NCI-H510A (cell line): ENCODE data around the gene SELENOW.
A peak's percentile ranks its signal among the peaks of the same experiment; 100 is the strongest.
"Not testable (repeated sequence)": the region's sequence is repeated elsewhere in the genome, so short reads cannot be mapped to it uniquely, and the experiment has no call there.

Experiments
- DNase-seq: peaks from one replicate; lab custom pipeline; 2025; lab: John Stamatoyannopoulos, UW

SELENOW gene

DNA sequence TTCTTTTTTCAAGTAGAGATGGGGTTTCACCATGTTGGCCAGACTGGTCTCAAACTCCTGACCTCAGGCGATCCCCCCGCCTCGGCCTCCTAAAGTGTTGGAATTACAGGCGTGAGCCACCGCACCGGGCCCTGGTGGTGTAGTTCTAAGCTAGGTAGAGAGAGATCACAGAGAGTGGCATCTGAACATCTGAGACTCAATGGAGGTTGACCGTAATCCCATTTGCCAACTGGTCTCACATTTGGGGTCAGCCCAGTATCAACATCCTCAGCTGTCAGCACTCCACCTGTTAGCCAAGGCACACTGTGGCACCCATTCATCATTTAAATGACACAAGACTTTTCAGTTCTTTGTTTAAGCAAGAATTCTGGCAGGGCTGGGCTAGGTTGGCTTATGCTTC lies 8.1 kb downstream of the SELENOW start:
- DNase-seq, result no peak

DNA sequence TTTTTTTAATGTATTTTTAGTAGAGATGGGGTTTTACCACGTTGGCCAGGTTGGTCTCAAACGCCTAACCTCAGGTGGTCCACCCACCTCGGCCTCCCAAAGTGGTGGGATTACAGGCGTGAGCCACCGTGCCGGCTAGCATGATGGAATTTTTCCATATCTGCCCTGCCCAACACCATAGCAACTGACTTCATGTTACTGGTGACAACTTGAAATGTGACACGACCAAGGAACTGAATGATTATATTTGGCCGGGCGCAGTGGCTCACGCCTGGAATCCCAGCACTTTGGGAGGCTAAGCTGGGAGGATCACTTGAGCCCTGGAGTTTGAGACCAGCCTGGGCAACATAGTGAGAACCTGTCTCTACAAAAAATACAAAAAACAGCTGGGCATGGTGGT lies 8.8 kb downstream of the SELENOW start:
- not testable (repeated sequence) for DNase-seq

DNA sequence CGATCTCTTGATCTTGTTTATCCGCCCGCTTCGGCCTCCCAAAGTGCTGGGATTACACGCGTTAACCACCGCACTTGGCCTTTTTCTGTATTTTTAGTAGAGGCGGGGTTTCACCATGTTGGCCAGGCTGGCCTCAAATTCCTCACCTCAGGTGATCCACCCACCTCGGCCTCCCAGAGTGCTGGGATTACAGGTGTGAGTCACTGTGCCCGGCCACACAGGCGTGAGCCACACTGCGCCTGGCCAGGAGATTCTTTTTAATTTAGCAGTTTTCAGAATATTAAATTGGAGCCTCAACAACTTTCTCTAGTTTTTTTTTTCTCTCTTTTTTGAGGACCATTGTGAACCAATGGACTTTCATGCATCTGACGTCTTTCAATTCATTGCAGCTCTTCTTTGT lies 11.3 kb downstream of the SELENOW start:
- DNase-seq, result not testable (repeated sequence)

- peak; percentile 58 for DNase-seq
Observed at GRCh38 chr19:47790398-47790814, 11.9 kb downstream of the SELENOW start.

DNA sequence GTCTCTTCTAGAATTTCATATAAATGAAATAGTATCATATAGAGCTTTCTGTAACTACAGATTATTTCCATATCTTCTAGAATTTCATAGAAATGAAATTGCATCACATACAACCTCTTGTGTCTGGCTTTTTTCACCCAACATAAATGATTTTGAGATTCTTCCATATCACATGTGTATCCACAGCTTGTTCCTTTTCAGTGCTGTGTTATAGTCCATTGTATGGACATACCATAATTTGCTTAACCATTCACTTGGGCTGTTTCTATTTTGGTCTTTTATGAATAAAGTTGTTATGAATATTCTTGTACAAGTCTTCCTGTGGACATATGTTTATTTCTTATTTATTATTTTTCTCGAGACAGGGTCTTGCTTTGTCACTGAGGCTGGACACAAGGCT lies 14.1 kb downstream of the SELENOW start:
- no peak for DNase-seq

DNA sequence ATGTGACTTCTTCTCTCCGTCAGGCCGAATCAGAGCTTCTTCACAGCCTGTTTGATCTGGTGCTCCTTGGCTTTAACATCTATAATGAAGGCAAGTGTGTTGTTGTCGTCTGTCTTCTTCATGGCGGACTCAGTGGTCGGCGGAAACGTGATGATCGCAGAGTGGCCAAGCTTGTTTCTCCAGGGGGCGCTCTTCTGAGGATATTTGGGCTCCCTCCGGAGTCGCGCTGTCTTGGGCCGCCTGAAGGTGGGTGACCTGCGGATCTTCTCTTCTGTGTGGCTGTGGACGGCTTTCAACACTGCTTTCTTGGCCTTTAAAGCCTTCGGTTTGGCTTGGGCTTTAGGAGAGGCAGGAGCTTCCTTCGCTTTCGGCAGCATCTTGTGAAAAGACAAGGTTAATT lies 16.0 kb downstream of the SELENOW start:
- DNase-seq, result no peak

- no peak for DNase-seq
Observed at GRCh38 chr19:47796785-47797184, 18.3 kb downstream of the SELENOW start.

DNA sequence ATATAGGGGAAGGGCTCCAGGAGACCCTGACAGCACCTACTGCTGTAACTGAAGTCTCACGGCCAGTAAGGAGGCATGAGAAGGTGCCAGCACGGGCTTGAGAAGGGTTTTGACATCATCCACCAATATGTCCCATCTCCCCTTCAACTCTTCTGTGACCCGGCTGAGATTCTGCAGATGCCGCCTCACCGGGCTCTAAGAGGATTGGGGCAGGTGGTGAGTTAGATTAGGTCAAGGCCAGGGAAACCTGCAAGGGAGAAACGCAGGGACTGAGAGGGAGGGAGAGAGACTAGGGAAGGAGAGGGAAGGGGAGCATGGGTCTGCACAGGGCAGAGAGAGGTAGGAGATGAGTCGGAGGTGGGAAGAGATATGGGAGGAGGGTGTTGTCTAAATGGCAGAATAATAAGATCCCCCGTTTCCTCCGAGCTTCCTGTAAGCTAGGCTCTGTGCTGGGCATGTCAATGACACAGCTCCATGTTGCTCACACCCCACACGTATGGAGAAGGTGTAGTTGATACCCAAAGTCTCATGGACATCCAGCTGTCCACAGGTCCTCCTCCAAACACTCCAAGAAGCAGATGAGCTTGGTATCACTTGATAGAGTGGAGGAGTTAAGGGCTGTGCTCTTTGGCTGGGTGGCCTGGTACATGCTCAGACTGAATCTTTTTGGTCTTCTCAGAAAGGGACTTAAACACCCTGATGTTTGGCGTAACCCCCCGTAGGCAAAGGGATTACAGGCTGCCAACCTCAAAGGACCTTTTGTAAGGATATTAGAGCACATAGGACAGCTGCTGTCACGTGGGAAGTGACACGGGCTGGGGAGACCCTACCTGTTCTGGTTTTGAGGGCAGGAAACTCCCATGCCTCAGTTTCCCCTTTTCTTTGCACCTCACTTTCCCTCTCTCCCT lies 19.7 kb downstream of the SELENOW start:
- DNase-seq, result no peak

GRCh38 chr19:47798904-47799266 lies 20.4 kb downstream of the SELENOW start:
- DNase-seq, result no peak

DNA sequence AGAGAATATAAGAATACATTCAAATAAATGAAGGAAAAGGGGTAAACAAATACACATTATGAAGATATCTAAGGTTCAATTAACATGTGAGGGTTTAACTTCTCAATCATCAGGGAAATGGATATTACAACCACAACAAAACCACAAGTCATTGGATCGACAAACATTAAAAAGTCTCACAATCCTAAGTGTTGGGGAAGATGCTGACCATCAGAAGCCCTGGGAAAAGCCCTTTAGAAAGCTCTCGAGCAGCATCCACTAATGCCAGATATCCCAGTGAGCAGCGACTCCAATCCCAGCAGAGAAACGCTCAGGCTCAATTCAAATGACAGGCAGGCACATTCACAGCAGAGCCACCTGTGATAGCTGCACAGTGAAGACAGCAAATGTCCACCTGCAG lies 22.8 kb downstream of the SELENOW start:
- no peak for DNase-seq

- DNase-seq, result no peak
Observed at GRCh38 chr19:47802521-47803043, 24.1 kb downstream of the SELENOW start.

DNA sequence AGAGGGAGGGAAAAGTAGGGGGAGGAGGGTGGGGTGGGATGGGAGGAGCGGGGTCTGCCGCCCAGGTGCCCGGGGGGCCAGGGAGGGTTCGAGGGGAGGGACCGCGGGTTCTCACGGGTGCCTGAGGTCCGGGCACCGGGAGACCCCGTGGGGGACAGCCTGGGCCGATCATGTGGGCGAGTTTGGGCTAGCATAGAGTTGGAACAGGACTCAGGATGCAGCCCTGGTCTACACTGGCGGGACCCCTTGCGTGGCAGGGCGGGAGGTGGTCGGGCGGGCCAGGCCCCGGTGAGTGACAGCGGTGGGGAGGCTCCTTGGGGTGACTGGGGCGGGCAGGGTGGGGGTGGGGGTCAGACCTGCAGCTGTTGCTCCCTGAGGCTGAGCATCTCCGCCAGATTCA lies 24.6 kb downstream of the SELENOW start:
- DNase-seq, result not testable (repeated sequence)

DNA sequence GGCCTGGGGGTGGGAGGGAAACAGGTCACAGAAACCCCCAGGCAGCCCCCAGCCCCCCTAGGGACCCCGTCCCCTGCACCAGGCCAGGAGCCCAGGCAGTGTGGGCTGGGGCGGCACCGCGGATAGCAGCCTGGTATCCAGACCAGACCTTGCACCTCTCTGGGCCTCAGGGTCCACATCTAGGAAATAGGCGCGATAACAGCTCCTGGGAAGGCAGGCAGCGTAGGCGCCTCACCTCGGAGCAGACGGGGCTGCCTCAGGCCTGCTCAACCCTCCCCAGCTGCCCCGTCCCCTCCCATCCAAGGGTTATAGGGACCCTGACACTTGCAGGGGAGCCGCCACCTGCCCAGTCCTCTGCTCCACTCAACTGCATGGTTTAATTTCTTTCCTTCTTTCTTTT lies 25.2 kb downstream of the SELENOW start:
- not testable (repeated sequence) for DNase-seq

- not testable (repeated sequence) for DNase-seq
Observed at GRCh38 chr19:47804451-47804850, 25.9 kb downstream of the SELENOW start, which contains the start of gene TPRX1. Gene TPRX1, minus strand, starts transcription at chr19:47804551. Its CDS starts 12 bp downstream, at chr19:47804539.

GRCh38 chr19:47805313-47805712 lies 26.8 kb downstream of the SELENOW start:
- no peak for DNase-seq

DNA sequence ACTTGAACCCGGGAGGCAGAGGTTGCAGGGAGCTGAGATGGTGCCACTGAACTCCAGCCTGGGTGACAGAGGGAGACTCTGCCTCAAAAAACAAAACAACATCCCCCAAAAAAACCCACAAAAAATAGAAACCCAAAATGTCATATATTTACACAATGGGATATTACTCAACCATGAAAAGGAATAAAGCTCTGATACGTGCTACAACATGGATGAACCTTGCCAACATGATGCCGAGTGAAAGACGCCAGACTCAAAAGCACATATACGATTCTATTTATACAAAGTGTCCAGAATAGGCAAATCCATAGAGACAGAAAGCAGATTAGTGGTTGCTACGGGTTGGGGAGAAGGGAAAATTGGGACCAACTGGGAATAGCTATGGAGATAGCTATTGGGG lies 27.9 kb downstream of the SELENOW start:
- DNase-seq, result no peak

DNA sequence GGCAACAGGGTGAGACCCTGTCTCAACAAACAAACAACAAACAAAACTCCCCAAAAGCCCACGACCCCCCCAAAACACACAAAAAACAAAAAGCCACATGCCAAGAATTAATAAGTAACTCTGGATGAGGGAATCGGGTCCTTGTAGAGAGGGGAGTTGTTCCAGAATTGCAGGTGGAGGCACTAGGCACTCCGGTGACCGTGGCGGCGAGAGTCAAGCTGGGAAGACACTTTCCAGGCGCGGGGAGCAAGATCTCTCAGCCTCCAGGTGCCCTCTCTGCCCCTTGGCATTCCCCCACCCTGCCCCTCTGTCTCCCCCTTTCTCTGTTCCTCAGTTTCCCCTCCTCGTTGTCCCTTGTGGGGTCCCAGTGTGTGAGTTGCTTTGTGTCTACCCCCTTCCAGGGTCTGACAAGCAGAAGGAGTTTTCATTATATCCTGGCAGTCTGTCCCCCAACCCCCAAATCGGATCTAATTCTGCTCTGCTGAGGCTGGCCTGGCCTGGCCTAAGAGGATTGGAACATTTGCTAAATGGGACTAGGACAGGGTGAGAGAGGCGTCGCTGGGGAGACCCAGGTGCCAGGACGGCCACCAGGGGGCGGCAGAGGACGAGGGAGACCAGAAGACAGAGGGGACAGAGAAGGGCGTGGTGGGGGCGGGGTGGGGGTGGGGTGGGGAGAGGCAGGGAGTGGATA lies 34.9 kb downstream of the SELENOW start:
- no peak for DNase-seq

DNA sequence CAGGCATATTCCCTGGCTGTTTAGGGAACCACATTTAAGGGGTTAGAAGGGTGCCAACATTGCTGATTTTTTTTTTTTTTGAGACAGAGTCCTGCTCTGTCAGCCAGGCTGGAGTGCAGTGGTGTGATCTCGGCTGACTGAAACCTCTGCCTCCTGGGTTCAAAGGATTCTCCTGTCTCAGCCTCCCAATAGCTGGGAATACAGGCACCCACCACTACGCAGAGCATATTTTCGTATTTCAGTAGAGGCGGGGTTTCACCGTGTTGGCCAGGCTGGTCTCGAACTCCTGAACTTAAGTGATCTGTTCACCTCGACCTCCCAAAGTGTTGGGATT lies 35.5 kb downstream of the SELENOW start:
- no peak for DNase-seq

DNA sequence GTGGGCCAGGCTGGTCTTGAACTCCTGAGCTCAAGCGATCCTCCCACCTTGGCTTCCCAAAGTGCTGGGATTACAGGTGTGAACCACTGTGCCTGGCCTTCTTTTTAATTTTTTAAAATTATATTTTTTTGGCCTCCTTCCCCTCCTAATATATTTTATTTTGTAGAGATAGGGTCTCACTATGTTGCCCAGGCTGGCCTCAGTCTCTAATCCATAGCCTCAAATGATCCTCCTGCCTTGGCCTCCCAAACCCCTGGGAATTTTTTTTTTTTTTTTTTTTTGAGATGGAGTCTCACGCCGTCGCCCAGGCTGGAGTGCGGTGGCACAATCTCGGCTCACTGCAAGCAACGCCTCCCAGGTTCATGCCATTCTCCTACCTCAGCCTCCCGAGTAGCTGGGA lies 37.8 kb downstream of the SELENOW start:
- not testable (repeated sequence) for DNase-seq

DNA sequence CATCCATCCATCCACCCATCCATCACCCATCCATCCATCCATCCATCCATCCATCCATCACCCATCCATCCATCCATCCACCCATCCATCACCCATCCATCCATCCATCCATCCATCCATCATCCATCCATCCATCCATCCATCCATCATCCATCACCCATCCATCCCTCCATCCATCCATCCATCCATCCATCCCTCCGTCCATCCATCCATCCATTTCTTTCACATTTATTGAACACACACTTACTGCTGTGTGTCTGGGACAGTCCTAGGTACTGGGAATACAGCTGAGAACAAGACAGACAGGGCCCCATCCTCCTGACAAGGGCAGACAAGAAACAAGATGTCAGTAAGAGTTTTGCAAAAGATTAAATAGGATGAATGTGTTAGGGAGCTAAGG lies 39.7 kb downstream of the SELENOW start:
- not testable (repeated sequence) for DNase-seq

DNA sequence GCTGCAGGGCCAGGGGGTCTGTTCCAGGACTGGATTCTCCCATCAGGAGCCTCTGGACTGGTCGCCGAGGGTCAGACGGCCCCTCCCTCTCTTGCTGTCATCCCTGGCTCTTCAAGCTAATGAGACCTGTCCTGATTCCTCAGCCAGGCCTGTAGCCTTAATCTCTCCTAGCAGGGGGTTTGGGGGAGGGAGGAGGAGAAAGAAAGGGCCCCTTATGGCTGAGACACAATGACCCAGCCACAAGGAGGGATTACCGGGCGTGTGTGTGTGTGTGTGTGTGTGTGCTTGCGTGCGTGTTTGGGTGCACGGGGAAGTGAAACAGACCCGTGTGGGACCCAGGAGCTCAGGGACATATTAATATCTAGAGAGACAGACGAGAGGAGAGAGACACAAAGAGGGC lies 41.4 kb downstream of the SELENOW start:
- DNase-seq, result no peak

DNA sequence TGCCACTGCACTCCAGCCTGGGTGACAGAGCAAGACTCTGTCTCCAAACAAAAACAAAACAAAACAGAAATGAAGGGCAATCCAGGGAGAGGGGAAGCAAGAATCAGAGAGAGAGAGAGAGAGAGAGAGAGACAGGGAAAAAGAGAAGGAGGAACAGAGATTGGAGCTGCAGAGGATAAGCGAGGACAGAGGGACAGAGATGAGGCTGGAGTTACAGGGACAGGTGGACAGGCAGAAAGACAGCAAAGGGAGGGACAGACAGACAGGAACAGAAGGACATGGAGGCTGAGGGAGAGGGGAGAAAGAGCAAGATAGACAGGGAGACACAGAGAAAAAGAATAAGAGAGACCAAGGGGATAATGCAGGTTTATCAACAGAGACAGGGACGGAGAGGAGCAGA lies 41.9 kb downstream of the SELENOW start:
- DNase-seq, result no peak

- DNase-seq, result no peak
Observed at GRCh38 chr19:47821460-47822020, 43.0 kb downstream of the SELENOW start, which contains the start of gene CRX. Gene CRX, plus strand, starts transcription at chr19:47821937. Its CDS starts 12,507 bp downstream, at chr19:47834444.
